HG03135 (cell line): ENCODE data around the gene TSPOAP1.

Experiments used
- ATAC-seq: cut with Tn5 transposase; IDR thresholded peaks from one replicate; pipeline ENCODE4 v1.9.1; 2021; ENCODE audit warnings: mild to moderate bottlenecking, moderate library complexity; ENCODE audit not compliant: unreplicated experiment

The TSPOAP1 gene

DNA sequence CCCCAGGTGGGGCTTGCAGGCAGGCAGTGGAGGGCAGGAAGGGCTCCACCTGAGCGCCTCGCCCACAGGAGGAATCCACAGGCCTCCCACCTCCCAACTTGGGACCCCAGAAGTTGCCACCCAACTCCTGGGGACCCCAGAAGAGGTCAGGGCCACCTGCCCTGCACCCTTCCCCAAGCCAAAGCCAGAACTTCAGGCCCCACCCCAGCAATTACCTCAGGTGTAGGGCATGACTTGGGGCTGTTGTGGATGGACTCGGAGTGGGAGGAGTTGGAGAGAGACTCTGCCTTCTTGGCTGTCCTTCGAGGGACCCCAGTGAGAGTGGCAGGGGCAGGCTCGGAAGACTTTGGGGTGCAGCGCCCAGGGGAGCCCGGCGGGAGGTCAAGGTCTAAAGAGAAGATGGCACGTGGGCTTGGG lies 10.5 kb downstream of the TSPOAP1 start:
- no peak for ATAC-seq

DNA sequence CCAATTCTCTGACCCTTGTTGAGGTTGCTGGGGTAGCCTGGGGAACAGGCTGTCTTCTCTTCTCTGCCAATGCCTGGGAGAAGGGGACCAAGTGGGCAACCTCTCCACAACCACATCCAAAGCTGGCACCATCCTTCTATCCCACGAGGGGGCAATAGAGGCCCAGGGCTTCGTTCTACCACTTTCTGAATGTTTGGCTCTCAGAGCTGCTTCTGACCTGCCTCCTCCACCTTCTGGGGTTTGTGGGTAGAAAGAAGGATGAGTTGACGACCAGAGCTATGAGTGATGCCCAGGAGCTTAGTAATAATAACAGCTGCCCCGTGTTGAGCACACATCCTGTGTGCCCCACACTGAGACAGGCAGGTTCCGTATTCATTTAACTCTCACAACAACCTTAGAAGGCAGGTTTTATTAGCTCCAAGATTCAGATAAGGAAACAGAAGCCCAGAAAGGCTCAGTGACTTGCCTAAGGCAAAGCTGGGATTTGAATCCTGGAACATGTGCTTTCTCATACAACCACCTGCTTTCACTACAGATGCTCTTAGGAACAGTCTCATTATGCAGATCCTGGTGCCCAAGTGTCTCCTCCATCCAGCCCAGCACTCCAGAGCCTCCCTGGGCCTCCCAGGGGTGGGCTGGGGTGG lies 11.1 kb downstream of the TSPOAP1 start:
- peak; percentile 57 for ATAC-seq

DNA sequence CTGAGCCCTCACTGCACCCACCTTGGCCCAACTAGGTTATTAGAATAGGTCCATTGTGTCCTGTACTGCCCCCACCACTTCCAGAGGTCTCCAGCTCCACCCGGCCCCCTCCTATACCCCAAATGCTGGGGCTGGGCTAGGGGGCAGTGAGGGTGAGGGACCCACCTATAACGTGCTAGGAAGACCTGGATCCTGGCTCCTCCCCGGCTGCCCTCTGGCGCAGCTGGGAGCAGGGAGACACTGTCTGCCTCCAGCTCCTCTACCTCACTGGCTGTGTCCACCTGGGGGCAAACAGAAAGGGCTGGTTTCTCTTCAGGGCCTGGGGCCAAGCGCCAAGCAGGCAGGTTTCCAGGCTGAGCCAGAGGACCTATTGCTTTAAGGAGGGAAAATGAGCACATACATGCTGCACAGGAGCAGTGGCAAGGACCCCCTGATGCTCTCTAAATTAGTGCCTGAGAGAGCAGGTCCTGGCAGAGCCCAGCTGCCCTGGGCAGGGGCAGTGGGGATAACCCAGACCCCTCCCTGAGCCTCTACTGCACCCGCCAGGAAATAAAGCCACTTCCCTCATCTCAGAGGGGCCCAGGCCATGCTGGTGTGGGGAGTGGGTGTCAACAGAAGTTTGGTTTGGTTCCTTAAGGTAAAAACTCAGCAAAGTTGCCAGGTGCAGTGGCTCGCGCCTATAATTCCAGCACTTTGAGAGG lies 12.2 kb downstream of the TSPOAP1 start:
- no peak for ATAC-seq

DNA sequence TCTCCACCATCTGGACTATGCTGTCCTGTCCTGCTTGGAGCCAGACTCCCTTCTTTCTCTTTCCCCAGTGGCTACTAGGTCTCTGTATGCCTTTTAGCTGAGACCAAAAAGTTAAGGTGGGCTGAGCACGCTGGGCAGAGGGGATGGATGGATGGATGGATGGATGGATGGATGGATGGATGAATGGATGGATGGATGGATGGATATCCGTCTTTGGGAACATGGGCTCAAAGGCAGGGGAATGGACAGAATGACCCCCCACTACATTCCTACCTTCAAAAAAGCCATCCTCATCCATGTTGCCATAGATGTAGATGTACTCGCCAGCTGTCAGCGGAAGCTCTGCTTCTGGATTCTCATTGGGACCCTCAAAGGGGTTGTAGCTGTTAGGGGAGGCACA lies 12.8 kb downstream of the TSPOAP1 start:
- no peak for ATAC-seq

DNA sequence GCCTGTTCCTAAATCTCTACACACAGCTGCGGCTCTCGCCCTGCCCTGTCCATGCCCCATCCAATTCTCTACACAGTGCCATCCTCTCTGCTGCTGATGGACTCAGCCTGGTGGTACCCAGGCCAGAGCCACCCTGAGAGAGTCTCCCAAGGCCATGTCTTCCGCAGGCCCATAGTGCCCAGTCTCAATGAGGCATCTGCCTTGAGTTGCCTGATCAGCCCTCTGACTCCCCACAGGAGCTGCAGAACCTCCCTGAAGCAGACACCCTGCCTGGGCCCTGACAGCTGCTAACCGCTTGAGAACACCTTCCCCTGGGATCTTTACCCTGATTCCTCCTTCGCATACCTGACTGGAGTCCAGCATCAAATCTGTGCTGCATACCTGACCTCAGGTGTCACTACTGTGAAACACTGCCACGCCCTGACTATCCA lies 13.3 kb downstream of the TSPOAP1 start:
- no peak for ATAC-seq

DNA sequence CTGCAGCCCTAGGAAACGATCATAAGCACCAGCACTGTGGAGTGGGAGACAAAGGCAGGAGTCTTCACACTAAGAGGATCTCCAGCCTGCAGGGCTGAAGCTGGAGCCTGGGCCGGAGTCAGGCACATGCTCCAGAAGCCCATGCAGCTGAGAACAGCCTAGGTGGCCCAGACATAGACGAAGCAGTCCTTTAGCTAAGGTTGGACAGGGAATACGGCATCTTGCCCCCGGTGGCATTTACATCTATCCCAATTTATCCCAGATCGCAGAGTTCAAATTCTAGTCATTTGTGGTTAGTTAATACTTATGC lies 13.9 kb downstream of the TSPOAP1 start:
- no peak for ATAC-seq

DNA sequence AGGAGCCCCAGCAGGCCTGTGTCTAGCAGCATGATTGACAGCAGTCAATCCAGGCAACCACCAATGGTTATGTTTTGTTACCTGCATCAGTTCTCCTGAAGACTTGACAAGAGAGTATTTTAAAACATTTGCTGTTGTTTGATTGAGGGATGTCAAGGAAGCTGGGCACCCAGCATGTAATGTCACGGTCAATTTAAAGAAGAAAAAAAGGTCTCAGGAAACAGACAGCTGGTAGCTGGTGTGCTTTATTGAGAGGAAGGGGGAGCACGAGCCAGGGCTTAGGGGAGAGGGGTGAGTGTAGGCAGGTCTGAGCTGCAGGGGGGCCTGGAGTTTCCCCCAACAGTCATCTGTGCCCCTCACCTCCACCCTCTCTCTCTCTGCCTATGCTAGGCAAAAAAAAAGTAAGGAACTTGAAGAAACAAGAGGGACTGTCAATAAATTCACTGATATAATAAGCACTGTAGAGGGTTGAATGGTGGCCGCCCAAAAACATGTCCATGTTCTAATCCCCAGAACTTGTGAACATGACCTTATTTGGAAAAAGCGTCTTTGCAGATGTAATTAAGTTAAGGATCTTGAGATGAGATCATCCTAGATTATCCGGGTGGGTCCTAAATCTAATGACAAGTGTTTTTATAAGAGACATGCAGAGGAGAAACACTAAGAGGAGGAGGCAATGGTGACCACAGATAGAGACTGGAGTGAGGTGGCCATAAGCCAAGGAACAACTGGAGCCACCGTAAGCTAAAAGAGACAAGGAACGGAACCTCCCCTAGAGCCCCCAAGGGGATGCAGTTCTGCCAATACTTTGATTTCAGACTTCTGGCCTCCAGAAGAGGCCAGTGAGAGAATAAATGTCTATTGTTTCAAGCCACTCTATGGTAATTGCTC lies 14.5 kb downstream of the TSPOAP1 start:
- ATAC-seq: no peak

DNA sequence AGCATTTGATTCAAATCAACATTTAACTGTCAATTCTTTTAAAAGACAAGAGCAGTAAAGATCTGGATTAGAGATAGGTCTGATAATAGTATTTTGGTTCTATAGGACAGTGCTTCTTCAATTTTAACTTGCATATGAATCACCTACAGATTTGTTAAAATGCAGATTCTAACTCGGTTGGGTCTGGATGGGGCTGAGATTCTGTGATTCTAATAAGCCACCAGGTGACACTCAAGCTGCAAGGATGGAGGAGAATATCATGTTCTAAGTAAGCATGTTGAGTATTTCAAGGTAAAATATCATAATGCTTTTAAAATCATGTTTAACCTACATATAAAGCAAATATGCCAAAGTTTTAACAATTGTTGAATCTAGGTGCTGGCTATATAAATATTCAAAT lies 15.8 kb downstream of the TSPOAP1 start:
- ATAC-seq: no peak

DNA sequence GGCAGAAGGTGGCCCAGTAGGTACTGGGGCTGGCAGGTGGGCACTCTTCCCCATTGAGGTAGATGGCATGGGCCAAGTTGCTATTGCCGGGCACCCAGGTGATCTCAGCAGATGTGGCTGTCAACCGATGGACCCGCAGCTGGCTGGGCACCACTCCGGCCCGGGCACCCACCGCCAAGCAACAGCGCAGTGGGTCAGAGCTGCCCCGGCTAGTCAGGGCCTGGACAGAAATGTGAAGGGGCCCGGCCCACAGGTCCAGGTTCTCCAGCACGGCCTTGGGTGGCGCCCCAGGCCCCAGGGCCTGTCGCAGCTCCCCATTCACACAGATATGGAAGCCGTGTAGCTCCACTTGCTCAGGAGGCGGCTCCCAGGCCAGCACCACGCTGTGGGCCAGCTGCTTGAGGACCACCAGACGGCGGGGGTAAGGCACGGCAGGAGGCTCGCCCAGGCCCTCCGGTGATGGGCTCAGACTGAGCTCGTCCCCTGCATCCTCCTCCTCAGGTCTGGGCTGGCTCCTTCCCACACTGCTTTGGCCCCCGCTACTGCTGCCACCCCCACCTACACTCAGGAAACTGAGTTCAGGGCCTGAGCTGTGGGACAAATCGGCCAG lies 16.5 kb downstream of the TSPOAP1 start:
- no peak for ATAC-seq

DNA sequence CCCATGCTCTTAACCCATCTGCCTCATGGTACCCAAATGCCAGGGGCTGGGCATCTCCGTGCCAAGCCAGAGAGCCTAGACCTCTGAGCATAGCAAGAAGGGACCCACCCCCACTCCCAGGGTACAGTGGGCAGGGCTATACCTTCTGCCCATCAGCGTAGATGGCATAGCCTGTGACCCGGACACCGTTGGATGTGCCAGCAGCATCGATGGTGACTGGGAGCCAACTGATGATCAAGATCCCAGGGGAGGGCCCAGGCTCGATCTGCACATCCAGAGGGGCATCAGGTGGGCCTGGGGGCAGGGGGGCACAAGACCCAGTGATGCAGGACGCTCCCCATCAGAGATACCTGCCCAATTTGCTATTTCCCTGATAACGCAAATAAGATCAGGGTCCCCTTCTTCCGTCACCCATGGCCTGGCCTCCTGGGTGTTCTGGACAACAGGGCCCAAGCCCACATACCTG lies 17.1 kb downstream of the TSPOAP1 start:
- ATAC-seq: no peak

DNA sequence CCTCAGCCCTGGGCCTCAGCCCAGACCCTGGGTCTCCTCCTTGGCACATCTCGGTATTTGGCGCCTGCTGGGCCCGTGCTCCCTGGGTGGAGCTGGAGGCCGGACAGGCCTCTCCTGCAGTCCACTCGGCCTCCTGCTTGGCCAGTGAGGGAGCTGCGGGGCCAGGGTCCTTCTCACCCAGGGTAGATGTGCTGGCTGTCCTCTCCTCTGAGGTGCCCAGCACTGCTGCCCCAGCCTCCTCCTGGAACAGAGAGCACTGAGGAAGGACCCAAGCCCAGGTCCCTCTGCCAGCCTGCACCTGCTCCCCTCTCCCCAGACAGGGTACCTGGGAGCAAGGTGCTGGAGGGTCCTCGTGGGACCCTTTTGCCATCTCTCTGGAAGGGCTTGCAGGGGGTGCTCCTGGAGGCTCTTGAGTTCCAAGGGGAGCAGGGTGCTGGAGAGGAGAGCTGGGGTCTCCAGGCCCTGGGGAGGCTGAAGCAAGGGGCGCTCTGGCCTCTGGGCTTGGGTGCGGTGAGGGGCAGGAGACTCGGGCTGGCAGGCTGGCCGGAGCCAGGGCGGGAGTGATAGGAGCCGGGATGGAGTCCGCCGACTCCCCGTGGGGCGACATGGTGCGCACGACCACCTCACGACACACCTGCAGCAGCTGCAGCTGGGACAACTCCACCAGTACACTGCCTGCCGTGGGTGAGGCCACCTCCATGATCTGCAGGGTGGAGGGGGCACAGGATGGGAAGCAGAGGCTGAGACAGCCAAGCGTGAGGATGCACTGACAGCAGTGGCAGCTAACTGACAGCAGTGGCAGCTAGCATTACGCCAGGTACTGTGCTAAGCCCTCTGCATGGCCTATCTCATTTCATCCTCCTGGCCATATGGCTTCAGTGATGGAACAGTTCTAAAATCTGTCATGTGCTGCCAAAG lies 17.8 kb downstream of the TSPOAP1 start:
- no peak for ATAC-seq

DNA sequence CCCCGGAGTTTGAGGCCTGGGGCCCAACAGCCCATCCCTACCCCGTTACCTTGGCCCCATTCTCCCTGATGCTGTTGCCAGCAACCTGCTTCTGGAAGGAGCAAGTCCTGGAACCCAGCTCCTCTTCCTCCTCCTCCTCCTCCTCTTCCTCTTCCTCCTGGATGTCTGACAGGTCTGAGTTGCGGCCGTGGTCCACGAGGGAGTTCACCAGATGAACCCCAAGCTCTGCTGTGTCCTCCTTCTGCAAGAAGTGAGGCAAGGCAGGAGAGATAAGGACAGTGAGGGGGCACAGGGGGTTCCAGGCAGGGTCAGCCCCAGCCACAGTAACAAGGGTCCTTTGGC lies 18.7 kb downstream of the TSPOAP1 start:
- no peak for ATAC-seq

DNA sequence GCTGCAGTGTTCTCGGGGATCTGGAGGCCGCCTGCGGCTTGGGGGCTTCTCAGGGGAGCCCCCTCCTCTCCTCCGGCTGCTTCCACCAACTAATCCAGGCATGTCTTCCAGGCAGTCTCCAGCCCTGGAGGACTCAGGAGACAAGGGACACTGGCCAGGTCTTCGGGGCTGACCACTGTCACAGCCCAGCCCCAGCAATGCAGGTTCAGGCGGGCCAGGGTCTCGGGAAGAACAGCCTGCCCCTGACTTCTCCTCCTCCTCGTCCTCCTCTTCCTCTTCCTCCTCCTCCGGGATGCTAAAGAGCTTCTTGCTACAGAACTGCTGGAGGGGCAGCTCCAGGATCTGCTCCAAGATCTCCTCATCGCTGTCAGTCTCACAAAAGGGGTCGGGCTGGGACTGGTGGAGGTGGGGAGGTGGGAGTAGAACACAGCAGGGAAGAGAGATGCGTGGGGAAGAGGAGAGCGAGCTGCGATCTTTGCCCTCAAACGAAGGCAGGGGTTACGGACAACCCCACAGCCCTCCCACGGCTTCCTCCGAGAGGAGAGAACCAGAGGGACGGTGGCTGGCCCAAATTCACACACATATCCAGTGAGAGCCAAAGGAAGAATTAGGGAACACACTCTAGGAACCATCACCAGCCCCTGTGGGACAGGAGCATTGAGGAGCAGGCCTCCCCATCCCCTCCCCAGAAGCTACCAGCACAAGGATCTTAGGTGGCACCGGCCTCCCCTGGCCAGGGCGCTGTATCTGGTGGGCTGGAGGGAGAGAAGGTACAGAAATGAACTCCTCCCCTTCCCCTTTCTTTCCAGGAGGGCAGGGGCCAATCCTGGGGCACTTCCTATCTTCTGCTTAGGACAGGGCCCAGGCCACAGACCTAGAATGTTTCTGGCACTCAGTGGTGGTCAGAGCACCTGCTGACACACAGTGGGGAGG lies 19.3 kb downstream of the TSPOAP1 start:
- ATAC-seq: no peak

DNA sequence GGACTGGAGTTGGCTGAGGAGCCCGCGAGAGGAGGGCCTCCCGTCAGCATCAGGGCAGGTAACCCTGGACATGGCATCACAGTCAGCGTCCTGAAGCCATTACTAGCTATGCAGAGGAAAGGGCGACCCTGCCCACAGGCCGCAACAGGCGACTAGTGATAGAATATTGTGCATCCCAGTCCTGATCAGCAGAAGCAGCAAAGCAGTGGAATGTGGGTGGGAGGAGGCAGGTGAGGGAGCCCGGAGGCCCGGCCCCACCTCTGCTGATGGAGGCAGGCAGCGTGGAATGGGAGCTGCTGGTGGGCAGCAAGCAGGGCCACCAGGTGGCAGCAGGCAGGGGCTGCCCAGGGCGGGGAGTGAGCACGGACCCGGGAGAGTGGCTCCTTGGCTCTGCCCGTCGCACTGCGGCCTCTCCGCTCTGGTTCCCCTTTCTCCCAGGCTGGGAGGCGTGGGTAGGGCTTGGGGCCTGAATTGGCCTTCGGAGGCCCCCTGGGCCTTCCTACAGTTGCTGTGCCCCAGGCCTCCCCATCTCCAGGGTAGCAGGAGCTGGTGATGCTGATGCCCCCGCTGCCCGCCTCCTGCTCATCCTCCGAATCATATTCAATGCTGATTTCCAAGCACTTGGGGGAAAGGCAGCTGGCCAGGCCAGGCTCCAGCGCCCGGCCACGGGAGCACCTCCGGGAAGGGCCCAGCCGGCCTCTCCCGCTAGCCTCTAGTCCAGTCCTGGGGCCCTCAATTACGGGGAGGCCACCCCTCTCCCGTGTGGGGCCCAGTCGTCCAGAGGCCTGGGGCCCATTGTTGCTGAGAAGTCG lies 20.2 kb downstream of the TSPOAP1 start:
- no peak for ATAC-seq

DNA sequence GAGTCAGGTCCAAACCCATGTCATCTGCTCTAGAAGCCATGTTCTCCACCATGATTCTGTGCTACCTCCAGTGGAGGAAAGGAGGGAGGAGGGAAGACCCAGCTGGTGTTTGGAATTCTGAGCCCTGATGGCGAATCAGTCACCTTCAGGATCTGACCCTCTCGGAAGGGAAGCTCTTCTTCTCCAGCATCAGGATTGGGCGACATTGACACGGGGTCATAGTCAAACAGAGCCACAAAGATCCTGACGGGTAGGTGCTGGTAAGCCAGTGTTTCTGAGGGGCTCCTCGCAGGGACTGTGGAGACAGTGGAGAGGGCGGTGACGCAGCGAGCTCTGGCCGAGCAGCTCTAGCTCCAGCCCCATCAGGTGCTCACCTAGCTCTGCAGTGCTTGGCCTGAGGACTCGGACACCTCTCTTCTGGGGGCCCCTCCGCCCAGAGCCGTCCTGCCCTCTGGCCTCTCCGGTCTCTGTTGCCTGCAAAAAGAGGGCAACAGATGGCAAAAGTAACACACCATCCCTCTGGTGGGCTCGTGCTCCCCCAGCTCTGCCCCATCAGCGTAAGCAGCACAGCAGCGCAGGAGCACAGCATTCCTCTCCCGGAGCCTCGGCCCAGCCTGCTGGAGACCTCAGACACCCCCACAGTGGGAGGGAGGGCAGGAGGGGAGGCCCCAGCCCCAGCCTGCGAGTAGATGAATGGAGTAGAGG lies 21.0 kb downstream of the TSPOAP1 start:
- ATAC-seq: no peak

DNA sequence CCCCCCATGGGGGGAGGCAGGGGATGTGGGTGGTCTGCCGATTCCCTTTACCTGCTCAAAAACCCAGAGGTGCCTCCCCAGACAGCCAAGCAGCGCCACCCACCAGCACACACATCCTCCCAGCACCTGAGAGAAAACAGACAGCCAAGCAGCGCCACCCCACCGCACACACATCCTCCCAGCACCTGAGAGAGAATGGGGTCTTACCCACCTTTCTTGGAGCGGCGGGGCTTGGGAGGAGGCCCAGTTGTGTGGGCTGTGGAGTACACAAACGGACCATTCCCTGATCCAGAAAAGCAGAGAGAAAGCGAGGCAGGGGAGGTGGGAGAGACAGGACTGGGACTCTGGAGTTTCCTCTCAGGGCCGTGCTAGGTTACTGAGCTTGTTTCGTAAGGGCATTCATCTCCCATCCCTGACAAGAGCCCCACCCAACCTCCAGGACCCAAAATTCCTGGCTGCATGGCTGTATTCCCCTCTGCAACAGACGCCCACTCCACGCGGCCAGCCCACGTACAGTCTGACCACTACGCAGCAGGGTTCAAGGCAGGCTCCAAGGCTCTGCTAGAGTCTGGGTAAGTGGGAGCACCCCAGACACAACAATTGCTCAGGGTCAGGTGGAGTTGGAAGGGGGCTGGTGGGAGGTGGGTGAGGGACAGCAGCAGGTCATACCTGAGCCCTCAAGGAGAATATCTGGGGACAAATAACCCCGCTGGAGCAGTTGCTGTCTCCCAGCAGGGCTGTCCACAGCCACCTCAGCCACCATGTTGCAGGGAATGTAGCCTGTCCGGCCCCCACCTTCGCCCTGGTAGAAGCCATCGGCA lies 22.3 kb downstream of the TSPOAP1 start:
- ATAC-seq: no peak

DNA sequence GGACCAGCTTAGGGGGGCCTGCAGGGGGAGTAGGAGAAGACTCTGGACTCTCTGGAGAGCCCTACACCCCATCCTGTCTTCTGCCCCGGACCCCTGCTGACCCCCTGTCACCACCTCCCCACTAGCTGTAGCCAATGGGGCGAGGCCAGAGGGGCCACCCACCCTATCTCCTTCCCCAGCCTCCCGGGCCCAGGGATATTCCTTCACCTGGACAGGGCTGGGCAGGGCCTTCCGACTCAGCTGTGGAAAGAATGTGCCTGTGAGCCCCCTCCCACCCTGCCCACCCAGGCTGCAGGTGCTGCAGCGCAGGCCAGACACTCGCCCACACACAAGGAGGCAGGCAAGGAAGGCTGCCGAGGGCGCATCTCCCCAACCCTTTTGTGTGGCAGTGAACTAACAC lies 23.0 kb downstream of the TSPOAP1 start:
- ATAC-seq: no peak
